Naive thymus-derived CD8-positive, alpha-beta T cell (primary cell): Measurements from ENCODE around the gene HDAC4. TPM values are rescaled to one million over a fixed set of nuclear protein-coding genes. Genes with fewer than 3 reads are reported as not detected.

Source experiments
- ATAC-seq, 2 donors: fragments of 150-1000 bp; cut with Tn5 transposase in 1 of 2; sonication (Bioruptor Pico), chemical (Tn5 transposase) in 1 of 2; 1 replicate in 1 of 2; 2 replicates in 1 of 2; pipeline ENCODE4 v1.10.0; 2021; ENCODE audit warnings: mild to moderate bottlenecking in 2 of 2, moderate library complexity in 2 of 2
- POLR2A ChIA-PET: fragments of 350-600 bp; sonication (Branson Sonifier 250); formaldehyde crosslinking; loops from one replicate; lab custom pipeline; 2021; ENCODE audit warnings: antibody characterized with exemption; lab: Charles Lee
- DNase-seq, 10 donors: peaks; one replicate each; pipeline versions ENCODE4 v3.0.0 to v3.0.0-alpha.2; 2020 to 2022
- H3K27ac Mint-ChIP-seq, 10 donors: one replicate each; pipeline ENCODE4 v1.8.0; 2020 to 2022; ENCODE audit warnings: mild to moderate bottlenecking in 10 of 10, mixed read lengths in 10 of 10, moderate library complexity in 4 of 10, inconsistent platforms in 1 of 10
- H3K27me3 Mint-ChIP-seq, 5 donors: one replicate each; pipeline ENCODE4 v1.8.0; 2021 to 2022; ENCODE audit warnings: mixed read lengths in 5 of 5
- H3K36me3 Mint-ChIP-seq, 3 donors: one replicate each; pipeline ENCODE4 v1.8.0; 2020 to 2022; ENCODE audit warnings: mixed read lengths in 3 of 3, mild to moderate bottlenecking in 2 of 3, inconsistent platforms in 1 of 3
- H3K4me1 Mint-ChIP-seq, 4 donors: one replicate each; pipeline ENCODE4 v1.8.0; 2021 to 2022; ENCODE audit warnings: mixed read lengths in 4 of 4
- H3K4me3 Mint-ChIP-seq, 10 donors: one replicate each; pipeline ENCODE4 v1.8.0; 2020 to 2022; ENCODE audit warnings: mild to moderate bottlenecking in 10 of 10, mixed read lengths in 10 of 10, moderate library complexity in 6 of 10, inconsistent platforms in 1 of 10
- H3K9me3 Mint-ChIP-seq, 9 donors: one replicate each; pipeline ENCODE4 v1.8.0; 2020 to 2022; ENCODE audit warnings: mixed read lengths in 9 of 9, mild to moderate bottlenecking in 3 of 9, inconsistent platforms in 1 of 9, moderate library complexity in 1 of 9
- polyA plus RNA-seq, 3 donors: library from polyadenylated mRNA; unstranded; fragments of 300-500 nt; fragmentation: Illumina TruSeq; gene quantifications; one replicate each; pipeline ENCODE4 v1.2.3, GENCODE V29; 2021
- total RNA-seq, 8 experiments: library from RNA in 2 of 8; stranded (reverse) in 2 of 8; gene quantifications; one replicate each; pipeline ENCODE4 v1.2.3 and lab custom pipeline; 2021 to 2026

HDAC4 gene
- total and polyA plus RNA-seq, 5 experiments from 2014 or later: 2.8 to 37.3 (median 10.1) TPM

- no peaks in the 10 kb centered on the region for H3K27me3 Mint-ChIP-seq
- H3K27ac Mint-ChIP-seq: no peak overlapping the region
Measured at GRCh38 chr2:239112127-239112774, 288.6 kb downstream of the HDAC4 start.

GRCh38 chr2:239111401-239112100, 289.3 kb downstream of the HDAC4 start:
- H3K36me3 Mint-ChIP-seq: peaks cover 0 to 39% (median 4%) of the 10 kb centered on the region in 3 donors
- no peak overlapping the region for H3K4me3 Mint-ChIP-seq
- H3K27me3 Mint-ChIP-seq: no peaks in the 10 kb centered on the region
- POLR2A ChIA-PET: no interaction called here
- no peaks in the 10 kb centered on the region for H3K9me3 Mint-ChIP-seq
- H3K4me1 Mint-ChIP-seq: peaks cover 0 to 6% (median 0%) of the 10 kb centered on the region in 4 donors
- no peak for ATAC-seq
- no peak for DNase-seq
- no peak overlapping the region for H3K27ac Mint-ChIP-seq

More at GRCh38 chr2:239112127-239112774, 288.6 kb downstream of the HDAC4 start:
- Mint-ChIP-seq H3K4me3 (no peak overlapping the region), H3K4me1 (peaks cover 0 to 10% (median 2%) of the 10 kb centered on the region in 4 donors), H3K9me3 (no peaks in the 10 kb centered on the region), H3K36me3 (peaks cover 0 to 35% (median 4%) of the 10 kb centered on the region in 3 donors)
- no peak for DNase-seq
- POLR2A ChIA-PET: interaction anchor here (0.6 kb wide), 1 partner anchor 914 kb away, joined by 8 read pairs; no protein-coding TSS in a partner anchor
- no peak for ATAC-seq

- H3K36me3 Mint-ChIP-seq: peaks cover 0 to 42% (median 4%) of the 10 kb centered on the region in 3 donors
- POLR2A ChIA-PET: no interaction called here
Measured at GRCh38 chr2:239110595-239111048, 290.2 kb downstream of the HDAC4 start.

GRCh38 chr2:239109928-239110545, 290.8 kb downstream of the HDAC4 start:
- peaks cover 0 to 43% (median 4%) of the 10 kb centered on the region in 3 donors for H3K36me3 Mint-ChIP-seq
- no peak overlapping the region for H3K27ac Mint-ChIP-seq
- no peak overlapping the region for H3K4me3 Mint-ChIP-seq
- H3K27me3 Mint-ChIP-seq: no peaks in the 10 kb centered on the region
- ATAC-seq (no peak), DNase-seq (no peak)
- POLR2A ChIA-PET: no interaction called here
- H3K9me3 Mint-ChIP-seq: no peaks in the 10 kb centered on the region
- H3K4me1 Mint-ChIP-seq: no peaks in the 10 kb centered on the region

More at GRCh38 chr2:239110595-239111048, 290.2 kb downstream of the HDAC4 start:
- ATAC-seq (no peak), DNase-seq (no peak)
- H3K4me1 Mint-ChIP-seq: no peaks in the 10 kb centered on the region
- H3K9me3 Mint-ChIP-seq: no peaks in the 10 kb centered on the region
- H3K4me3 Mint-ChIP-seq: no peak overlapping the region
- no peak overlapping the region for H3K27ac Mint-ChIP-seq
- no peaks in the 10 kb centered on the region for H3K27me3 Mint-ChIP-seq

- Mint-ChIP-seq H3K4me3 (no peak overlapping the region), H3K27me3 (no peaks in the 10 kb centered on the region), H3K4me1 (peaks cover 0 to 3% (median 0%) of the 10 kb centered on the region in 4 donors), H3K27ac (no peak overlapping the region), H3K36me3 (peaks cover 0 to 48% (median 7%) of the 10 kb centered on the region in 3 donors), H3K9me3 (no peaks in the 10 kb centered on the region)
- DNase-seq (no peak), ATAC-seq (no peak)
- POLR2A ChIA-PET: no interaction called here
Measured at GRCh38 chr2:239109041-239109927, 291.5 kb downstream of the HDAC4 start.

- ATAC-seq (no peak), DNase-seq (no peak)
- peaks cover 0 to 3% (median 0%) of the 10 kb centered on the region in 4 donors for H3K4me1 Mint-ChIP-seq
- POLR2A ChIA-PET: no interaction called here
- no peak overlapping the region for H3K4me3 Mint-ChIP-seq
- no peak overlapping the region for H3K27ac Mint-ChIP-seq
- H3K9me3 Mint-ChIP-seq: no peaks in the 10 kb centered on the region
- no peaks in the 10 kb centered on the region for H3K27me3 Mint-ChIP-seq
- H3K36me3 Mint-ChIP-seq: peaks cover 0 to 48% (median 7%) of the 10 kb centered on the region in 3 donors
Measured at GRCh38 chr2:239108459-239108858, 292.4 kb downstream of the HDAC4 start.

- POLR2A ChIA-PET: no interaction called here
Measured at GRCh38 chr2:239107936-239108335, 292.9 kb downstream of the HDAC4 start.

GRCh38 chr2:239106966-239107365, 293.9 kb downstream of the HDAC4 start:
- peaks cover 0 to 3% (median 0%) of the 10 kb centered on the region in 4 donors for H3K4me1 Mint-ChIP-seq
- no peaks in the 10 kb centered on the region for H3K9me3 Mint-ChIP-seq
- POLR2A ChIA-PET: interaction anchor here (1.2 kb wide), 1 partner anchor 158 kb away, joined by 4 read pairs; no protein-coding TSS in a partner anchor
- no peak overlapping the region for H3K27ac Mint-ChIP-seq
- no peaks in the 10 kb centered on the region for H3K27me3 Mint-ChIP-seq
- DNase-seq (no peak), ATAC-seq (no peak)
- H3K4me3 Mint-ChIP-seq: no peak overlapping the region
- peaks cover 0 to 50% (median 9%) of the 10 kb centered on the region in 3 donors for H3K36me3 Mint-ChIP-seq

More at GRCh38 chr2:239107936-239108335, 292.9 kb downstream of the HDAC4 start:
- no peak for ATAC-seq
- Mint-ChIP-seq H3K27me3 (no peaks in the 10 kb centered on the region), H3K36me3 (peaks cover 0 to 50% (median 7%) of the 10 kb centered on the region in 3 donors), H3K9me3 (no peaks in the 10 kb centered on the region), H3K4me1 (peaks cover 0 to 3% (median 0%) of the 10 kb centered on the region in 4 donors), H3K27ac (no peak overlapping the region), H3K4me3 (no peak overlapping the region)
- DNase-seq: no peak

- H3K4me1 Mint-ChIP-seq: peaks cover 0 to 3% (median 0%) of the 10 kb centered on the region in 4 donors
- no peak overlapping the region for H3K27ac Mint-ChIP-seq
Measured at GRCh38 chr2:239106314-239106908, 294.4 kb downstream of the HDAC4 start.

GRCh38 chr2:239105234-239105633, 295.6 kb downstream of the HDAC4 start:
- POLR2A ChIA-PET: no interaction called here
- H3K36me3 Mint-ChIP-seq: peaks cover 0 to 50% (median 11%) of the 10 kb centered on the region in 3 donors
- ATAC-seq: no peak
- peaks cover 0 to 3% (median 0%) of the 10 kb centered on the region in 4 donors for H3K4me1 Mint-ChIP-seq
- no peaks in the 10 kb centered on the region for H3K27me3 Mint-ChIP-seq
- DNase-seq: no peak
- H3K9me3 Mint-ChIP-seq: no peaks in the 10 kb centered on the region
- H3K27ac Mint-ChIP-seq: no peak overlapping the region
- H3K4me3 Mint-ChIP-seq: no peak overlapping the region

More at GRCh38 chr2:239106314-239106908, 294.4 kb downstream of the HDAC4 start:
- DNase-seq: no peak
- H3K36me3 Mint-ChIP-seq: peaks cover 0 to 51% (median 9%) of the 10 kb centered on the region in 3 donors
- H3K4me3 Mint-ChIP-seq: no peak overlapping the region
- no peaks in the 10 kb centered on the region for H3K27me3 Mint-ChIP-seq
- POLR2A ChIA-PET: interaction anchor here (1.2 kb wide), 1 partner anchor 158 kb away, joined by 4 read pairs; no protein-coding TSS in a partner anchor
- H3K9me3 Mint-ChIP-seq: no peaks in the 10 kb centered on the region
- no peak for ATAC-seq

- H3K36me3 Mint-ChIP-seq: peaks cover 0 to 49% (median 11%) of the 10 kb centered on the region in 3 donors
- no peaks in the 10 kb centered on the region for H3K27me3 Mint-ChIP-seq
- no peak overlapping the region for H3K27ac Mint-ChIP-seq
- DNase-seq (no peak), ATAC-seq (no peak)
- H3K4me1 Mint-ChIP-seq: peaks cover 0 to 3% (median 0%) of the 10 kb centered on the region in 4 donors
- POLR2A ChIA-PET: no interaction called here
- H3K9me3 Mint-ChIP-seq: no peaks in the 10 kb centered on the region
- H3K4me3 Mint-ChIP-seq: no peak overlapping the region
Measured at GRCh38 chr2:239104800-239105199, 296.0 kb downstream of the HDAC4 start.
